GM20000 (cell line): ENCODE results near the gene KCNQ2.

Experiments used
- DNase-seq: peaks from one replicate; pipeline ENCODE4 v3.0.0; 2012; ENCODE audit warnings: low spot score
- TF ChIP-seq, protein P1 (sequence below): IDR thresholded peaks from 2 replicates; pipeline ENCODE4 v1.5.1; 2012; ENCODE audit warnings: mild to moderate bottlenecking, control low read depth; ENCODE audit errors: extremely low read depth, missing control alignments

The KCNQ2 gene

DNA sequence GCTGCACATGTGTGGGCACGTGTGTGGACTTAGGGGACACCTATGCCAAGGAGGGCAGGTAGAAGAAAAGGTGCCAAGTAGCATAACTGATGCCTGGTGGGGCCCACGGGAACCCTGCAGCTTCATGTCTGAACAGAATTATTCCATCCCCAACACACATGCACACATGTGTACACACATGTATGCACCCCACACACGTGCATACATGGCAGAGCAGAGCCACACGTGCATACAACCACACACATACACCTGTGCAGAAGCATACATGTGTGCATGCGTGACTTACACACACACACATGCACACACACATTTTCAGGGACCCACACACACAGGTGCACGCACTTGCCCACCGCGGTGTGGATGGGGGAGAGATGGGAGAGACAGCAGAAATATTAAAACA, 59.6 kb downstream of the KCNQ2 start:
- DNase-seq, result no peak
- TF ChIP-seq, protein P1, sequence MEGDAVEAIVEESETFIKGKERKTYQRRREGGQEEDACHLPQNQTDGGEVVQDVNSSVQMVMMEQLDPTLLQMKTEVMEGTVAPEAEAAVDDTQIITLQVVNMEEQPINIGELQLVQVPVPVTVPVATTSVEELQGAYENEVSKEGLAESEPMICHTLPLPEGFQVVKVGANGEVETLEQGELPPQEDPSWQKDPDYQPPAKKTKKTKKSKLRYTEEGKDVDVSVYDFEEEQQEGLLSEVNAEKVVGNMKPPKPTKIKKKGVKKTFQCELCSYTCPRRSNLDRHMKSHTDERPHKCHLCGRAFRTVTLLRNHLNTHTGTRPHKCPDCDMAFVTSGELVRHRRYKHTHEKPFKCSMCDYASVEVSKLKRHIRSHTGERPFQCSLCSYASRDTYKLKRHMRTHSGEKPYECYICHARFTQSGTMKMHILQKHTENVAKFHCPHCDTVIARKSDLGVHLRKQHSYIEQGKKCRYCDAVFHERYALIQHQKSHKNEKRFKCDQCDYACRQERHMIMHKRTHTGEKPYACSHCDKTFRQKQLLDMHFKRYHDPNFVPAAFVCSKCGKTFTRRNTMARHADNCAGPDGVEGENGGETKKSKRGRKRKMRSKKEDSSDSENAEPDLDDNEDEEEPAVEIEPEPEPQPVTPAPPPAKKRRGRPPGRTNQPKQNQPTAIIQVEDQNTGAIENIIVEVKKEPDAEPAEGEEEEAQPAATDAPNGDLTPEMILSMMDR, result no peak

DNA sequence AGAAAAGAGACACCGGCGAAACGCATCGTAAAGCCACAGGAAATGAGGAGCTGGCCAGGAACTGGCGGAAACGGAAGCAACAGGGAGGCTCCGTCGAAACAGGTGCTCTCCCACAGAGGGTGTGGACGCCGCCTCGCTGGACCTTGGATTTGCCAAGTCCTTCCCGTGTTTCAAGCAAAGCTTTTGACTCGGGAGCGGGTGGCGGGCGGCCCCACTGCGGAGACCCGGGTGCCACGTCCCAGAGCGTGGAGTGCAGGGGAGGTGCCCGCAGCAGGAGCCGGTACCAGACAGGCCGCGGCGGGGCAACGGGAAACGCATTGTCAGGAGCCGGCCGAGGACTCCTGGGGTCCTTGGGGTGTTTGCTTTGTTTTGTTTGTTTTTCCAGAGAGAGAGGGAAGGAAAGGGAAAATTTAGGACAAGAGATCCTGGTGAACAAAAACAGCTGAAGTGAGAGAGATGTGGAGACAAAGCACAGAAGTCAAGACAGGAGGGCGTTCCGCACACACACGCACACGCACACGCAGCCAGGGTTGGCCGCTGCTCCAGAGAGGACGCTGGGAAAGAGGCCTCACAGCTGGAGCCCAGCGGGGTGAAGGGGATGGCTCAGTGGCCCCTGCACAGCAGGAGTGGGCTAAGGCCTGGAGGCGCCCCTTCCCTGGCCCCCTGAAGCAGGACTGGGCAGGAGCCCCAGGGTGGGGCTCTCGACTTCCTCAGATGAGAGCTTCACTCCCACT, 60.4 kb downstream of the KCNQ2 start:
- TF ChIP-seq, protein P1, result no peak
- no peak for DNase-seq

DNA sequence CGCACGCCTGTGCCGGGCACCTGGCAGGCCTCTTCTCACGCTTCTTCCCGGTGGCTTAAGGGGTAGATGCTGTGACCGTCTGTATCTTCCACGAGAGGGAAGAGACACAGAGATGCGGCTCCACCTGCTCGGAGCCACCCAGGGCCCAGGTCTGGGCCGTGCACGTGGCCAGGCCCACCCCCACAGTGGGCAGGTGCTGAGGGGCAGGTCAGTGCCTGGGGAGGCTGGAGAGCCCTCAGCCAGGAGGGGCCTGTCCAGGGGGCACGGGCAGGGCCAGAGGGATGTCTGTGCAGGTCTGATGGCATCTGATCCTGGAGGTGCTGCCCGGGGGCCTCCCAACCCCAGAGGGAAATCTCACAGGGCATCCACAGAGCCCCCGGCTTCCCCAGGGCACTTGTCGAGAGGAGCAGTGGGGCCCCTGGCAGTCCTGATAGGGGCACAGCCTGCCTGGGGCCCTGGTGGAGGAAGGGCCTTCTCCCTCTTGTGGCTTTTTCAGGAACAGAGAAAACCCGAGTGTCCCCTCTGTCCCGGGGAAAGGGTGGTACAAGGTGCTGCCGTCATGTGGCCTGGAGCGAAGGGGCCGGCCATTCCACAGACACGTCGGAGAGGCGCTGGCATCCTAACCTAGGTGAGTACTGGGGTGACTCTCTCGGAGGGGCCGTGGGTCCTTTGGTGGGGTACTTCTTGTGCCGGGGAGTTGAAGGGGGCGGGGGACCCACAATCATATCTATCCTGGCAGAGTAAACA, 61.1 kb downstream of the KCNQ2 start:
- no peak for DNase-seq

DNA sequence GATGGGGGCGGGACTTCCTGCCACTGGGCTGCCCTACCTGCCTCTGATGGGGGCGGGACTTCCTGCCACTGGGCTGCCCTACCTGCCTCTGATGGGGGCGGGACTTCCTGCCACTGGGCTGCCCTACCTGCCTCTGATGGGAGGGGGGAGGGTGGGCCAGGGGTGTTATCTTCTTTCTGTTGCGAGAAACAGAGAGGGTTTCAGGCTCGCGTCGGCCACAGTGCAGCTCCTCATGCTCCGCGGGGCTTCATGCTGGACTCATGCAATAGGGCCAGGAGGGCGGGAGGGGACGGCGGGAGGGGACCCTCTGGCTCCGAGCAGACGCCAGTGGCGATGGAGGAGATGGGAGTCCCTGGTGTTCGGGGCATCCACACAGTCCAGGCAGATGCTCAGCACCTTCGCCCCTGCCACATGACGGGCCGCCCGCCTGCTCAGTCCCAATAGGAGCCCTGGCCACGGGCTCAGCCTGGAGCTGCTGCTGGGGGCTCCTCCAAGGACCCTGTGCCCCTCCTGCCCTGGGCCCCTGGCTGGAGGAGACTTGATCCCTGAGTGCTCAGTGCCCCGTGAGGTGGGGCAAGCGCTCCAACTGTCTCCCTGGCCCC, 62.5 kb downstream of the KCNQ2 start:
- TF ChIP-seq, protein P1, result no peak
- DNase-seq, result no peak

More for the DNA sequence above, 61.1 kb downstream of the KCNQ2 start:
- TF ChIP-seq, protein P1, result no peak

DNA sequence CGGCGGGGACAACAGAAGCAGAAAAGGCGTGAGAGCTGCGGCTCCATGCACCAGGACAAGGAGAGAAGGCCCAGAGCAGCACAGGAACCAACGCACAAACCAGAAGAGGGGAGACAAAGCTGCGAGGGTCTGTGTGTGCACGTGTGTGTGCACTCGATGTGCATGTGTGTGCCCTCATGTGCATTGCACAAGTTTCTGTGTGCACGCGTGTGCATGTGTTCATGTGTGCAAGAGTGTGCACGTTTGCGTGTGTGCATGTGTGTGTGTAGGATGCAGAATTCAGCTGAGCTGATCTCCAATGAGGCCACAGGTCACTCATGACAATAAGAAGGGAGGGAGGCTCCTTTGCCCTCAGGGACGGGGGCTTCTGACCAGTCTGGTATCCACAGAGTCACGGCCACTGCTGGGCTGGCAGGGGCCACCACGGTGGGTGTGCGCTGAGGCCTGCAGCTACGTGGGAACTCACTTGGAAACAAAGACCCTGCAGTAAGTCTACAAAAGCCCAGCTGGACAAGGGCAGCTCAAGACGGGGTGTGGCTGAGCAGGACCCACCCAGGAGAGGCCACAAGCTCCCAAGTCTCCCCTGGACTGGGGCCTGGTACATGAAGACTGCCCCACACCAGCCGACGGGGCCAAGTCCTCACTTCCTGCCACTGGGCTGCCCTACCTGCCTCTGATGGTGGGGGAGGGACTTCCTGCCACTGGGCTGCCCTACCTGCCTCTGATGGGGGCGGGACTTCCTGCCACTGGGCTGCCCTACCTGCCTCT, 63.2 kb downstream of the KCNQ2 start:
- DNase-seq, result no peak
- TF ChIP-seq, protein P1, result no peak

DNA sequence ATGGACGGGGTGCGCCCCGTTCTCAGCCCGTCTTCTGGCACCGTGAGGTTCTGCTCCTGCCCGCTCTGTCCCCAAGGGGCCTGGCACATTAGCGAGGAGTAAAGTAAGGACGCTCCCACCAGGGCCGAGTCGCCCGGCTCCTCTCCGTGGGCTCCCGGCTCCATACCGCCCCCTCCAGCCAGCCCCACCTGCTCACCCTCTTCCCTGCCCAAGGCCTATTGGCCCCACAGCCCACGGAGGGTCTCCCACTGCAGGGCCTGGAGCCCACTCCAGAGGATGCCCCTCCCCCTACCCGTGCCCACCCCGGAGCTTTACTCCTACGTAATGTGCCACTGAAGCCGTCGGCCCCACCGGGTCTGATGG, 63.8 kb downstream of the KCNQ2 start:
- TF ChIP-seq, protein P1, result no peak
- no peak for DNase-seq
